Measurements from ENCODE around the gene CHORDC1.

- TF ChIP-seq POLR2A (IDR thresholded peaks at IDR 0.05; ENCODE audit: borderline replicate concordance, extremely low read depth, insufficient read depth, insufficient read length) = no peak
- TF ChIP-seq RAD21 (IDR thresholded peaks at IDR 0.05; ENCODE audit: low read depth) = peak; percentile 41; the same call in 1 of the 2 replicates
- TF ChIP-seq CTCF (IDR thresholded peaks at IDR 0.05 in 2 of 3, conservative IDR thresholded peaks at IDR 0.05 in 1 of 3; ENCODE audit: borderline replicate concordance in 1 of 3, insufficient read depth in 1 of 3, low read depth in 2 of 3, low read length in 2 of 3) = peak; percentile 23 to 86 (median 79); a peak in 4 of 6 replicates
These were observed 17.8 kb downstream of the CHORDC1 start for GRCh38 chr11:90204832-90205646.

All from HCT116 (cell line).